Stimulated activated CD8-positive, alpha-beta memory T cell treated with anti-CD3 and anti-CD28 coated beads, Interleukin-7, amount 100 ng/mL, for 1 hour (primary cell): ENCODE measurements around the gene DMRTB1.

Experiments
- DNase-seq, 2 donors: peaks; one replicate each; pipeline ENCODE4 v3.0.0-alpha.2; 2020; ENCODE audit warnings: low read depth in 2 of 2

Gene DMRTB1

DNA sequence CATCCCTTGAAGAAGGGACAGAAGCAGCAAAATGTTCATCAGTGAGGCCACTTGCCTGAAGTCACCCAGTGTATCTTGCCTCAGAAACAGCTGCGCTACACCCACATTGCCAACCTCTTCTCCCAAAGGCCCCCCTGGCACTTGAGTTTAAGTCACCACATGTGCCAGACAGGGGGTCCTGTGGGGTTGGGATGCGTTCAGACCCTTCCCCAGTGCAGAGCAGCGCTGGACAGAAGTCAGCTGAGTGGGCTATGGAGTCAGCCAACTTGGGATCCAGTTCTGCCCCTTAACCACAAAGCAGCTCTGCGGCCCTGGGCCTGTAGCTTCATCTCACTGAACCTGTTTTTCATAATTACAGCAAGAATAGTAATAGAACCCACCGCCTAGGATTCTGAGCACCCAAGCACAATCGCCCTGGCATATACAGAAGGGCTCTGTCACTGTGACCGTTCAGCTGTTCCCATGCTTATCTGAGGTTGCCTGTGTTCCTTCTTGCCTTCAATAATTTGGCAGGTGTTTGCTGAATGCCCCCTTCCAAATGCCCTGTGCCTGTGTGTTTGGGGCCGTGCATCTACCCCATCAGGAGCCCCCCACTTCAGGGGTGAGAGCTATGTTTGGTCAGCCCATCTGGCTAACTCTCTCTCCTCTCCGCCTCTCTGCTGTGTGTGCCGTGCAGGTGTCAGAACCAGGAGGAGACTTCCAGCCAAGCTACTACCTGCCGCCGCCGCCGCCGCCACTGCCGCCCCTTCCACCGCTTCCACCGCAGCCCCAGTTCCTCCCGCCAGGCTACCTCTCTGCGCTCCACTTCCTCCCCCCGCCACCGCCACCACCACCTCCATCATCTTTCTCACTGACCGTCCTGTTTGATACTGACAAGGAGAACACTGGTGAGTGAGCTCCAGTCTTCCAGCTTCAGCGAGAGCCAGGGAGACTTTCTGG, 5.0 kb downstream of the DMRTB1 start:
- DNase-seq: no peak

DNA sequence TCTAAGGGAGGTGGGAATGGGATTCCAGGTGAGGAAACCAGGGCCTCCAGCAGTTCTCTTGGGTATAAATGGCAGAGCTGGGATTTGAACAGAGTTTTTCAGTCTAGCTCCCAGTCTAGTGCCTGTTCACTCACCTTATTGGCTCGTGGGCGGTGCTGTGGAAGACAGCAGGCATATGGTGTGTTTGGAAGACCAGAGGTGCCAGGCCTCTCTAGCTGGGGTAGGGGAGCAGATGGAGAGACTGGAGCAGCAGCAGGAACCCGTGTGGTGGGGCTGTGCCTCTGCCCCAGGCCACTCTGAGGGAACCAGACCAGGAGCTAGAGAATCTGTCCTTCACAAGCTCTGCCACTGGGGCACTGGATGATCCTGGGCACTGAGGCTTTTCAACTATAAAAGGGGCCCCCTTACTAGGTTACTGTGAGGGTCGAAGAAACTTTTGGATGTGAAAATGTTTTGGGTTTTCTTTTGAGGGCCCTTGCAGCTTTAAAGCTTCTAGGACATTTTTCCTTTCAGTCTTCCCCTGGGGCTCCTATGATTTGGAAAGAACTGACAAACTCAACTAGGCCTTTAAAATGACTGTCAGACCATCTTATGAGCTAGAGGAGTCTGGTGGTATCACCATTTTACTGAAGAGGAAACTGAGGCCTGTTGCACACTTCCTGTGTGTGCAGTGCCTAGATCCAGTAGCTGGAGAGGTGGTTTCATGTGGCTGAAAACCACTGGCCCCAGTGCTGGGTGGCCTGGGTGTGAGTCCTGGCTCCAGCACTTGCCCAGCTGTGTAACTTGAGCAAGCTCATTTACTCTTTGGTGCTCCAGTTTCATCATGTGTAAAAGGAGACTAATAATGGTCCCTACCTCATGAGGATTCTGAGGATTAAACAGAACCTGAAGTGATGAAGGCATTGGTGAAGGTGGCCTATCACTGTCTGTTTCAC, 6.1 kb downstream of the DMRTB1 start:
- DNase-seq: no peak

- no peak for DNase-seq
These were observed 8.2 kb downstream of the DMRTB1 start for GRCh38 chr1:53467391-53467790.

GRCh38 chr1:53468374-53468773, 9.2 kb downstream of the DMRTB1 start:
- DNase-seq: no peak

DNA sequence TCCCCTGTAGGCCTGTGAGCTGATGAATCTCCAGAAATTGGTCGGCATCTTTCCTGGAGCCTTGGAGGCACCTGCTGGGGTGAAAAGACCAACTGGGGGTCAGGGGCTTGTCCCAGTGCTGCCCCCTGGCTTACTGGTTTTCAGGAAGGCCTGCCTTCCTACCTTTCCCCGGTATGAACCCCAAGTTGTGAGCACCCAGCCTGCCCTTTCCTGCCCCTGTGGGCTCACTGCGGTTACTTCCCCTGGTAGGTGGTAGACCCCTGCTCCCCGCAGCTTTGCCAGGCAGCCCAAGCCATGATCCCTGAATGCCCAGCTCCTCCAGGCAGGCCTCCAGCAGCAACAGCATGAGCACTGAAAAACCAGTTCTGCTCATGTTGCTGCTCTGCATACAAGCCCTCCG, 10.2 kb downstream of the DMRTB1 start:
- DNase-seq: no peak

DNA sequence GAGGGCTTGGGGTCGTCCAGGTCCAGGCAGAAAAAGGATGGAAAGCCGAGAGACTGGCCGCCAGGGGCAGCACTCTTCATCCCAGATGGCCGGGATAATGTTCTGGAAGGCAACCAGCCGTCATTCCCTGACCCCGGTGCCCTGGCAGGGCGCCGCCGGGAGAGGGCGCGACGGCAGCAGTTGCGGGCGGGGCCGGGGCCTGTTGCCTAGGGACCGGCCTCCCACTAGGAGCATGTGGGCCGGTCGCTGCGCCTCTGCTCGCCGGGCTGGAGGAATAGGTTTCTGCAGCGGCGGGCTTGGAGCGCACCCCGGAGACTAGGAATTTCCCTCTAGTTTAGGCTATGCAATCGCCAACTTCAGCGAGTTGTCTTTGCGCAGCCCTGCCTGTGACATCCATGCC, 11.0 kb downstream of the DMRTB1 start:
- DNase-seq: no peak

DNA sequence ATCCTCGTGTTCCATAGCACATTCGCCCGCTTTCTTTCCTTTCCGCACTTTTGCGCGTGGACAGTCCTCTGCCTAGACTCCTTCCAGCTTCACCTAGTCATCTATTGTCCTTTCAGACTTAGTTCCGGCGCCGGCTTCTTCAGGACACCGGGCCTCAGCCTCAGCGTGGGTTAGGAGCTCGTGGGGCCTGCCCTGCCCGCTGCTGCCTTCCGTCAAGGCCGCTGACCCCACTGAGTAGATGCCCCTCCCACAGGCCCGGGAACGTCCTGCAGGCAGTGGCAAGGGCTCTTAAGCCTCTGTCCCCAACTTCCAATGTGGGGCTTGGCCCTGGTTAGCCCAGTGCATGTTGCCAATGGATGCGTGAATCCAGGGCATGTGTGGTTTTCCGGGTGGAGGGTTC, 11.4 kb downstream of the DMRTB1 start:
- no peak for DNase-seq

DNA sequence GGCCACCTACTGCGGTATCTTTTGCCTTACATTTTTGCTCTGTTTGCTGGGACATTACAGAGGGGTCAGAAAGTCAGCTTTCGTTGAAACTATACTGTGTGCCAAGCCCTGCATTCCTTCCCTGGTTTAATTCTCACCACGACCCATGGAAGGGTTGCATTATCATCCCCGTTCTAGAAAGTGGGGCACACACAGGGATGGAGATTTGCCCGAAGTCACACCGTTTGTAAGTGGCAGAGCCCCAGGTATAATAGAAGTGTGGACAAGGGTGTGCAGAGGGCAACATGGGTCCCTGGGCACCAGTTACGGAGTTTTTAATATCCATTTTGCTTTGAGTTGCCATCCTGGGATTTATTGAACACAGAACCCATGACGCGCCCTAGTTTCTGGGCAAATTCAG, 11.8 kb downstream of the DMRTB1 start:
- DNase-seq: no peak

DNA sequence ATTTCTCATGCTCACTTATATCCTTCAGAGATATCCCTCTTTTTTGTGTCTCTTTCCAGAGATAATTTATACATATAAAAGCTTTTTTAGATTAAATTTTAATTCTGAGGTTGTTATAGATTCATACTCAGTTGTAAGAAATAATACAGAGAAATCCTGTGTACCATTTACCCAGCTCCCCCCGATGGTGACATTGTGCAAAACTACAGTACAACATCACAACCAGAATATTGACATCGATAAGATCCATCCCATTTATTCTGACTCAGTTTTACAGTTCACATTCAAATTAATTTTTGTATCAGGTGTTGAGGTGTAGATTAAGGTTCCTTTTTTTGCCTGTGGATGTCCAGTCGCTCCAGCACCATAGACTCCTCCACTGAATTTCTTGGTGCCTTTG, 14.3 kb downstream of the DMRTB1 start:
- DNase-seq: no peak

DNA sequence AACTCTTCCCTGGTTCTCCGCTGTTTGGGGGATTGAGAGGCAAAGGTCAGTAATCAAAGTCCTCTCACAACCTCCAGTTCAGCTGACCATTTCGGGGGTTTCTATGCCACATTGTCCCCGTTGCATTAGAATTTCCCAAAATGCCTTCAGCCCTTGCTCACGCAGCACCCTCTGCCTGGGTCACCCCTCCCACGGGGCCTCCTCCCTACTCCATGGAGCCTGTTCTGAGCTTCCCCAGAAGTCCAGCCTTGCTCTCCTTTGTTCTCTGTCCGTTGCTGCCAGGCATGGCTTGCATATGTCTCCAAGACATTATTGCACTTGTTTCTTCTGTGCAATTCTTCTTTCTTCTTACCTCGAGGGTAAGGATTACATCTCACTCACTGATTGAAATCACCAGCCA, 16.5 kb downstream of the DMRTB1 start:
- no peak for DNase-seq

DNA sequence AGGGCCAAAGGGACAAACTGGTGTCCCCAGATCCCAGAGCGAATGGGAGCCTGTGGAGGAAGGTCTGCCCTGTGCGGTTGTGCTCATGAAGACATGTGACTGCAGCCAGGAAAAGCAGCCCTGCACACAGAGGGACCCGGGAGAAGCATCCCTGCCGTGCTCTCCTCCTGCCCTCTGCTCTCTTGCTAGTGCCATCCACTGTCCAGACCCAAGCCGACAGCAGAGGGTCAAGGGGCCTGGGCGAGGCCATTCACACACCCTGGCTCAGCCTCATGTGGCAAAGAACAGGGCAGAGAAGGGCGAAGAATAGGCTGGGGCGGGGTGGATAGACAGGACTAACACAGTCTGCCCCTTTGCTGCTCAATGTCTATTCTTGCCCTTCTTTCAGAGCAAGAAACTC, 17.4 kb downstream of the DMRTB1 start:
- no peak for DNase-seq

- no peak for DNase-seq
These were observed 18.7 kb downstream of the DMRTB1 start for GRCh38 chr1:53477651-53478501.

DNA sequence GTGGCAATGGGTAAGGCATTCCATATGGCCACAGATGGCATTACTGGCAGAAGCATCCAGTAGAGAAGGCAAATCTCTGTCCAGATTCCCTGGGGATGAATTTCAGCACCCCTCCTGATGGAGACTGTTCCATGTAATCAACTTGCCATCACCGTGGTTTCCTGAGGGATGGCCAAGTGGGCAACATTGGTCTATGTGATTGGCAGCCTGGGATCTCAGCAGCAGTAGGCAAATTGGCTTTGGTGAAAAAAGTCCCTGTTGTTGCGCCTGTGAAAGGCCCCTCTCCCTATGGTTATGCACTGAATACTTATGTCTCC, 19.3 kb downstream of the DMRTB1 start:
- no peak for DNase-seq

DNA sequence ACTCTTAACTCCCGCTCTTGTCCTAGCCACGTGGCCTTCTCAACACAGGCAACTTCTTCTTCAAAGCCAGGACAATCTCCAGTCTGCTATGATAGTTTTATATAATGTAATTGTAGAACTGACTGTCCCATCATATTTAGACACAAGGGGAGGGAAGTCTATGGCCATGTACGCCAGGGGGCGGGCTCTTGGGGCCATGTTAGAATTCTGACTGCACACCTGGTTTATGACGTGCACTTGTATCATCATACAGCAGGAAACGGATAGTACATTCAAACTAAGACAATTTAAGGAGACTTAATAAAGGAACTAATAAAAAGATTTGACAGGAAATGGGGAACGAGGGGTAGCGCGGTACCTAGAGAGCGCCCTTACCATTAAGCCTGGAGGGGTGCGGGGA, 21.5 kb downstream of the DMRTB1 start:
- DNase-seq: no peak

- DNase-seq: no peak
These were observed 22.3 kb downstream of the DMRTB1 start for GRCh38 chr1:53481456-53481855.

GRCh38 chr1:53482441-53483153, 23.4 kb downstream of the DMRTB1 start:
- no peak for DNase-seq

GRCh38 chr1:53483170-53483569, 24.0 kb downstream of the DMRTB1 start:
- no peak for DNase-seq

DNA sequence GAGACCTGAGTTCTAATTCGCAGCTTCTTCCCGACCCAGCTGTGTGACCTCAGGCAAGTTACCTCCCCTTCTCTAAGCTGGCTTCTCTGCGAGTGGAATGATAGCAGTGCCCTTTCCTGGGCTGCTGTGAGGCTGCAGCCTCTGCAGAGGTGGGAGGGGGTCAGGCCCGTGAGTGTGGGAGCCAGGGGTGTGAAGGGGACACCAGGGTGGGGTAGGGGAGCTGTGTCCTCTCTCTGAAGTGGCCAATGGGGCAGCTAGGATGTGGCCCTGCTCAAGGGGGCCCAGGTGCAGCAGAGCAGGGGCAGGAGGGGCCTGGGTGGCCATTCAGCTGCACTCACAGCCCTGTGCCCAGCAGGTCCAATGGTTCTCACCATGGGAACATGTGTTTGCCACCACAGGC, 24.5 kb downstream of the DMRTB1 start:
- DNase-seq: no peak

DNA sequence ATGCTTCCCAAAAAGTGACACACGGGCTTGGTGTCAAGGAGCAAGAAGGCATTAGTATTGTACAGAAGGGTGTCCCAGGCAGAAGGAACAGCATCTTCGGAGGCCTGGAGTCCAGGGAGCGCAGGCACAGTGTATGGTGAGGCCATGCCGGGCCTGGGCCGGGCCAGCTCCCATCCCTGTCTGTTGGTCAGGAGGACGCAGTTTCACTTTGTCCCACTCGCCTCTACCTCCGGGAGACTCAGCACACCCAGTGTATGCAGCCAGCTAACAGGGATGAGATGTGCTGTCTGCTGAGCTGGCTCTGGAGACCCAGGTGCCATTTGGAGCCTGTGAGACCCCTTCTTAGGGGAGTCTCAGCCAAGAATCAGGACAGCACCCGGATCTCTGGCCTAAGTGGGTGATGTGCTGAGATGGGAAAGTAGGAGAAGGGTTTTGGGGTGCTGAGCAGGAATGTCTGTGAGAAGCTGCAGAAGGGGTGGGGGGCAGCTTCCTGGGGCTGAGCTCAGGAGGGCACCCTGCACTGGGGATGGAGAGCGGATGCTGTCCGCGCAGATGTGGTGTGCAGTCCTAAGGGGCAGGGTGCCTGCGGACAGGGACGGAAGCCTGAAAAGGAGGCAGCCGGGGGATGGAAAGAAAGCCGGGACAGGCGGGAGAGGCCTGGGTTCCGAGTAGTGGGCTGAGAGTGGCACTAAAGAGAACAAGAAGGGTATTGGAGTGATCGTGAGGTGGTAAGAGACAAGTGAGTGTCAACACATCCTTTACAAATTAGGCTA, 25.7 kb downstream of the DMRTB1 start:
- DNase-seq: no peak
